22Rv1 (cell line): ENCODE data around the gene EFHC1.

ENCODE experiments used
- H3K27ac ChIP-seq: fragments of 450-650 bp; 2 replicates; pipeline ENCODE4 v1.5.1; 2017
- ZFX ChIP-seq: fragments of 450-650 bp; IDR thresholded peaks from 2 replicates; pipeline ENCODE4 v1.6.1; 2017; ENCODE audit warnings: antibody characterized with exemption, borderline replicate concordance
- TF ChIP-seq, protein P1 (sequence below): fragments of 450-650 bp; IDR thresholded peaks from 2 replicates; pipeline ENCODE4 v1.5.1; 2017; ENCODE audit warnings: mild to moderate bottlenecking

Gene EFHC1

DNA sequence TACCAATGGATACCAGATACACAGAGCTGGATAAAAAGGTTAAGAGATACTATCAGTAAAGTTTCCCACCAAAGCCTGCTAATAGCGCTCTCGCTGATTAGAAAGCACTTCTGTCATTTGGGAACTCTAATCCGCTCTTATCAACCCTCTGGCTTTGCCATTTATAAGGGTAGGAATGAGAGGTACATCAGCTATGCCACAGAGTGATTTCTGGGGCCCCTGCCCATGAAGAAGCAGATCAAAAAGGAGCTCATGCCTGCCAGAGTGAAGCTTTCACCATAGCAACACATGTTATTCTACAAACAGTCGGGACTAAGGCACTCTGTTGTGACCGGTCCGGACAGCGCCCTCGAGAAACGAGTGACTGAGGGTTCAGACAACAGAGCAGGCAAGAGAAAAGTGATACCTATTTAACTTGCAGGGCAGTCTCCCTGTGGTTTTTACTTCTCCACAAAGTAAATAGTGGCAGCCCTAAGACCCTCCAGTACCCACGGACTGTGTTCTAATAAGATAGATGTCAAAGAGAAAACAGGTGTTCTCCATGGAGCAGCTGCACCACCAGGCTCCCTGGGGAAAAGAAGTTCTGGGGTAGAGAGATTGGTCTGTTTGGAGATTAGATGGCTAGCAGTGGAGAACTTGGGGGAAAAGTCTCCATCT is 151.1 kb downstream of the EFHC1 start:
- H3K27ac ChIP-seq, result no peak overlapping the region
- TF ChIP-seq, protein P1, sequence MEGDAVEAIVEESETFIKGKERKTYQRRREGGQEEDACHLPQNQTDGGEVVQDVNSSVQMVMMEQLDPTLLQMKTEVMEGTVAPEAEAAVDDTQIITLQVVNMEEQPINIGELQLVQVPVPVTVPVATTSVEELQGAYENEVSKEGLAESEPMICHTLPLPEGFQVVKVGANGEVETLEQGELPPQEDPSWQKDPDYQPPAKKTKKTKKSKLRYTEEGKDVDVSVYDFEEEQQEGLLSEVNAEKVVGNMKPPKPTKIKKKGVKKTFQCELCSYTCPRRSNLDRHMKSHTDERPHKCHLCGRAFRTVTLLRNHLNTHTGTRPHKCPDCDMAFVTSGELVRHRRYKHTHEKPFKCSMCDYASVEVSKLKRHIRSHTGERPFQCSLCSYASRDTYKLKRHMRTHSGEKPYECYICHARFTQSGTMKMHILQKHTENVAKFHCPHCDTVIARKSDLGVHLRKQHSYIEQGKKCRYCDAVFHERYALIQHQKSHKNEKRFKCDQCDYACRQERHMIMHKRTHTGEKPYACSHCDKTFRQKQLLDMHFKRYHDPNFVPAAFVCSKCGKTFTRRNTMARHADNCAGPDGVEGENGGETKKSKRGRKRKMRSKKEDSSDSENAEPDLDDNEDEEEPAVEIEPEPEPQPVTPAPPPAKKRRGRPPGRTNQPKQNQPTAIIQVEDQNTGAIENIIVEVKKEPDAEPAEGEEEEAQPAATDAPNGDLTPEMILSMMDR, result no peak
- no peak for TF ChIP-seq ZFX

DNA sequence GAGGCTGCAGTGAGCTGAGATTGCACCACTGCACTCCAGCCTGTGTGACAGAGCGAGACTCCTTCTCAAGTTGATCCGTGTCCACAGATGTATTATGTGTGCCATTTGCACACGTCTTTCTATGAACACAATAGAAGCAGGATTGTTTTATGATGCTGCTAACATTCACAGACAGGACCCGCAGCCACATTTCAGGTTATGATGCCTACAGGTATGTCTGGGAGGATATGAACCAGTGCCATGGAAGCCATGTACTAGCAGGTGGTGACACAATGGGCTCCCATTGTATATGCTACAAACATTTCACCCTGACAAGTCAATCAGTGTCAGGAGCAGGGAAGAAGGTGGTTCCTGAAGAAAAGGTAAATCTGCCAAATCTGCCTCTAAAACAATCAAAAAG is 152.4 kb downstream of the EFHC1 start:
- H3K27ac ChIP-seq, result no peak overlapping the region
- TF ChIP-seq, protein P1, result no peak
- no peak for TF ChIP-seq ZFX

DNA sequence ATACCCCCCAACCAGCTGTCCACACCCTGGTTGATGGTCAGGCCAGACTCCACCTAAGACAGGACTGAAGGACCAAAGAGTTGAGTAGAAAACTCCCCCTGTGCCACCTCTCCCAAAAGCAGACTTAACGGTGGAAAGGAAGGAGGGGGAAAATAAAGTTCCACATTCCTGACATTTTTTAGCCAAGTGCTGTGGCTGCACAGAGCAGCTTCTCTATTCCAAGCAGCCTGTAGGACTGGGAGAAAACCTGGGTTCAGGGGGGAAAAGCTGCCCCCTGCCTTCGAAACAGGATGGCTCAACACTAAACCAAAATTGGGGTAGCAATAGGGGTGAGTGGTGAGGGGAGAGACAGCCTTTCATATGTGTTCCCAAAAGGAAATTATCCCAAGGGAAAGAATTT is 153.2 kb downstream of the EFHC1 start:
- no peak overlapping the region for H3K27ac ChIP-seq

More for the DNA sequence above, 153.2 kb downstream of the EFHC1 start:
- TF ChIP-seq ZFX, result no peak
- TF ChIP-seq, protein P1, result no peak
